ENCODE data around the gene GBGT1.

Gene GBGT1

DNA sequence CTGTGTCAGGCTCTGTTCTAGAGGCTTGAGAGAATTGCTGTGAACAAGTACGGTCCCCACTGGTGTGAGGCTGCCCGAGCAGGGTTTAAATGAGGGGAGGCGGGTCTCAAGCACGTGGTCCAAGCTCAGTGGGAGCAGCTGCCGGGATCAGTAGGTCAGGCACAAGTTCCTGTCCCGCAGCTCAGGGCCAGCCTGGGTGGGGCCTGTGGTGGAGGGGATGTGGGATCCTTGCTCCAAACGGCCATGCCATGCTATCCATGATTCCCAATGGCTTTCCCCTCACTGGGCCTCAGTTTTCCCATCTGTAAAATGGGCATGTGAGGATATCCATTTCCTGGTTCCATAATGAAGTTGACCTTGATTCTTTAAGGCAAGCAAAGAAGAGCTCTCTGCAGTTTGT is 28.3 kb upstream of the GBGT1 start:
- no peak overlapping the region for H4K91ac ChIP-seq (ENCODE audit: low read depth, low read length)
- no peak for DNase-seq
- no peak overlapping the region for H3K23ac ChIP-seq (ENCODE audit: low read length)
- H2BK120ac ChIP-seq (ENCODE audit: insufficient read depth, low read length, poor library complexity), result no peak overlapping the region
- no peak overlapping the region for H2BK5ac ChIP-seq (ENCODE audit: low read depth, low read length, poor library complexity)
- WGBS (ENCODE audit: extremely low coverage, insufficient coverage, insufficient read length), result no CpG with 5 or more reads among the region's 7 CpGs
- H4K12ac ChIP-seq (ENCODE audit: low read depth, low read length), result no peak overlapping the region
- H3K79me2 ChIP-seq (ENCODE audit: control insufficient read depth, insufficient read depth, low read length, poor library complexity), result no peaks in the 10 kb centered on the region
- no peak overlapping the region for H3K18ac ChIP-seq (ENCODE audit: low read length)
- H3K79me1 ChIP-seq (ENCODE audit: low read length), result no peaks in the 10 kb centered on the region
- H4K8ac ChIP-seq (ENCODE audit: low read depth, low read length), result no peak overlapping the region
- no peak overlapping the region for H2BK12ac ChIP-seq (ENCODE audit: low read length)
- H3K14ac ChIP-seq (ENCODE audit: low read length), result no peak overlapping the region
- H2AFZ ChIP-seq (ENCODE audit: insufficient read depth, low read length, poor library complexity), result no peak overlapping the region
- no peak overlapping the region for H2AK5ac ChIP-seq (ENCODE audit: low read length)
- H3K4me3 ChIP-seq (ENCODE audit: low read depth, low read length), result no peak overlapping the region
- H3K9me3 ChIP-seq (ENCODE audit: insufficient read depth, low read depth, low read length), result peaks cover 5% of the 10 kb centered on the region
- H3K9ac ChIP-seq (ENCODE audit: low read length), result no peak overlapping the region
- no peaks in the 10 kb centered on the region for H3K36me3 ChIP-seq (ENCODE audit: control insufficient read depth in 1 of 2, insufficient read depth in 2 of 2, low read length in 2 of 2)
- no peak overlapping the region for H3K4ac ChIP-seq (ENCODE audit: low read depth, low read length)
- H3K27me3 ChIP-seq (ENCODE audit: insufficient read depth, low read length), result no peaks in the 10 kb centered on the region
- H3K4me1 ChIP-seq (ENCODE audit: control insufficient read depth in 1 of 2, insufficient read depth in 2 of 2, low read length in 2 of 2), result no peaks in the 10 kb centered on the region
- H3K4me2 ChIP-seq (ENCODE audit: low read length), result no peak overlapping the region
- H3K27ac ChIP-seq (ENCODE audit: low read depth, low read length), result no peak overlapping the region

DNA sequence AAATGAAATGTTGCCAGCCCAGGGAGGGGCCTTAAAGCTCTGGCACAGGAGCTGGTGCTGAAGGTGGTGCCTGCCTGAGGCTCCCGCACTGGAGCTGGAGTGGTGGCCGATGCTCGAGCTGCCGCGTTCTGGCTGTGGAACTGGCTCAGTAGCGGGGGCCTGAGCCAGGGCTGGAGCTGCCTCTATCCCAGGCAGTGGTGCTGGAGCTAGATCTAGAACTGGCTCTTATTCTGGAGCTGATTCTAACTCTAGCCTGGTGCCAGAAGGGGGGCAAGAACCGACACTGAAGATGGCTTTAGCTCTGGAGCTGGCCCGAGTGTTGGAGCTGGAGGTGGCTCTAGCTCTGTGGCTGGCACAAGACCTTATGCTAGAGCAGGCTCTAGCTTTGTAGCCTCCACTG is 26.1 kb upstream of the GBGT1 start:
- H4K8ac ChIP-seq (ENCODE audit: low read depth, low read length), result no peak overlapping the region
- H4K12ac ChIP-seq (ENCODE audit: low read depth, low read length), result no peak overlapping the region
- no peak overlapping the region for H3K4me2 ChIP-seq (ENCODE audit: low read length)
- no peak overlapping the region for H3K4ac ChIP-seq (ENCODE audit: low read depth, low read length)
- no peaks in the 10 kb centered on the region for H3K36me3 ChIP-seq (ENCODE audit: control insufficient read depth in 1 of 2, insufficient read depth in 2 of 2, low read length in 2 of 2)
- H3K79me1 ChIP-seq (ENCODE audit: low read length), result no peaks in the 10 kb centered on the region
- no peak overlapping the region for H2BK120ac ChIP-seq (ENCODE audit: insufficient read depth, low read length, poor library complexity)
- no peak for DNase-seq
- no peaks in the 10 kb centered on the region for H3K79me2 ChIP-seq (ENCODE audit: control insufficient read depth, insufficient read depth, low read length, poor library complexity)
- WGBS (ENCODE audit: extremely low coverage, insufficient coverage, insufficient read length), result no CpG with 5 or more reads among the region's 8 CpGs
- H3K14ac ChIP-seq (ENCODE audit: low read length), result no peak overlapping the region
- no peaks in the 10 kb centered on the region for H3K4me1 ChIP-seq (ENCODE audit: control insufficient read depth in 1 of 2, insufficient read depth in 2 of 2, low read length in 2 of 2)
- H3K27ac ChIP-seq (ENCODE audit: low read depth, low read length), result no peak overlapping the region
- no peak overlapping the region for H2AFZ ChIP-seq (ENCODE audit: insufficient read depth, low read length, poor library complexity)
- no peak overlapping the region for H2BK12ac ChIP-seq (ENCODE audit: low read length)
- no peaks in the 10 kb centered on the region for H3K27me3 ChIP-seq (ENCODE audit: insufficient read depth, low read length)
- no peak overlapping the region for H3K23ac ChIP-seq (ENCODE audit: low read length)
- H3K18ac ChIP-seq (ENCODE audit: low read length), result no peak overlapping the region
- no peak overlapping the region for H4K91ac ChIP-seq (ENCODE audit: low read depth, low read length)
- peaks cover 5% of the 10 kb centered on the region for H3K9me3 ChIP-seq (ENCODE audit: insufficient read depth, low read depth, low read length)
- H2AK5ac ChIP-seq (ENCODE audit: low read length), result no peak overlapping the region
- no peak overlapping the region for H3K4me3 ChIP-seq (ENCODE audit: low read depth, low read length)
- no peak overlapping the region for H2BK5ac ChIP-seq (ENCODE audit: low read depth, low read length, poor library complexity)
- H3K9ac ChIP-seq (ENCODE audit: low read length), result no peak overlapping the region

DNA sequence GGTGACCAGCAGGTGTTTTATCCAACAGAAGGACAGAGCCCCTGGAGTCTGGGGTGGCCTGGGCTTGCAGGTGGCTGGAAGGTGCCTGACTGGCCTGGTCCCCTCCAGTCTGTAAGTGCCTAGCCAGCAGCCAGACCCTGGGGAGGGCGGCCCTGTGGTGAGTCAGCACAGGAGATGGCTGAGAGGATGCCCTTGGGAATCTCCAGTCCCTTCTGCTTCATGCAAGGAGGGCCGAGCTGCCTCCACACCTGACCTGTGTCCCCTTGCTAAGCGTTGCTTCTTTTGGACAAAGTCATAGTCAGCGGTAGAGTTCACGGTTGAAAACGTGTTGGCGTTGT is 25.1 kb upstream of the GBGT1 start:
- Histone ChIP-seq H3K79me2 (ENCODE audit: control insufficient read depth, insufficient read depth, low read length, poor library complexity) (no peaks in the 10 kb centered on the region), H3K27me3 (ENCODE audit: insufficient read depth, low read length) (no peaks in the 10 kb centered on the region), H2BK5ac (ENCODE audit: low read depth, low read length, poor library complexity) (no peak overlapping the region), H2AFZ (ENCODE audit: insufficient read depth, low read length, poor library complexity) (no peak overlapping the region), H3K36me3 (ENCODE audit: control insufficient read depth in 1 of 2, insufficient read depth in 2 of 2, low read length in 2 of 2) (no peaks in the 10 kb centered on the region), H3K9ac (ENCODE audit: low read length) (no peak overlapping the region), H2BK120ac (ENCODE audit: insufficient read depth, low read length, poor library complexity) (no peak overlapping the region), H3K14ac (ENCODE audit: low read length) (no peak overlapping the region), H4K12ac (ENCODE audit: low read depth, low read length) (no peak overlapping the region), H2BK12ac (ENCODE audit: low read length) (no peak overlapping the region), H4K91ac (ENCODE audit: low read depth, low read length) (no peak overlapping the region), H3K4me1 (ENCODE audit: control insufficient read depth in 1 of 2, insufficient read depth in 2 of 2, low read length in 2 of 2) (no peaks in the 10 kb centered on the region), H3K23ac (ENCODE audit: low read length) (no peak overlapping the region), H3K9me3 (ENCODE audit: insufficient read depth, low read depth, low read length) (peaks cover 5% of the 10 kb centered on the region), H4K8ac (ENCODE audit: low read depth, low read length) (no peak overlapping the region), H3K18ac (ENCODE audit: low read length) (no peak overlapping the region), H3K27ac (ENCODE audit: low read depth, low read length) (no peak overlapping the region), H3K4me3 (ENCODE audit: low read depth, low read length) (no peak overlapping the region), H3K79me1 (ENCODE audit: low read length) (no peaks in the 10 kb centered on the region), H3K4ac (ENCODE audit: low read depth, low read length) (no peak overlapping the region), H3K4me2 (ENCODE audit: low read length) (no peak overlapping the region), H2AK5ac (ENCODE audit: low read length) (no peak overlapping the region)
- no peak for DNase-seq
- no CpG with 5 or more reads among the region's 7 CpGs for WGBS (ENCODE audit: extremely low coverage, insufficient coverage, insufficient read length)

DNA sequence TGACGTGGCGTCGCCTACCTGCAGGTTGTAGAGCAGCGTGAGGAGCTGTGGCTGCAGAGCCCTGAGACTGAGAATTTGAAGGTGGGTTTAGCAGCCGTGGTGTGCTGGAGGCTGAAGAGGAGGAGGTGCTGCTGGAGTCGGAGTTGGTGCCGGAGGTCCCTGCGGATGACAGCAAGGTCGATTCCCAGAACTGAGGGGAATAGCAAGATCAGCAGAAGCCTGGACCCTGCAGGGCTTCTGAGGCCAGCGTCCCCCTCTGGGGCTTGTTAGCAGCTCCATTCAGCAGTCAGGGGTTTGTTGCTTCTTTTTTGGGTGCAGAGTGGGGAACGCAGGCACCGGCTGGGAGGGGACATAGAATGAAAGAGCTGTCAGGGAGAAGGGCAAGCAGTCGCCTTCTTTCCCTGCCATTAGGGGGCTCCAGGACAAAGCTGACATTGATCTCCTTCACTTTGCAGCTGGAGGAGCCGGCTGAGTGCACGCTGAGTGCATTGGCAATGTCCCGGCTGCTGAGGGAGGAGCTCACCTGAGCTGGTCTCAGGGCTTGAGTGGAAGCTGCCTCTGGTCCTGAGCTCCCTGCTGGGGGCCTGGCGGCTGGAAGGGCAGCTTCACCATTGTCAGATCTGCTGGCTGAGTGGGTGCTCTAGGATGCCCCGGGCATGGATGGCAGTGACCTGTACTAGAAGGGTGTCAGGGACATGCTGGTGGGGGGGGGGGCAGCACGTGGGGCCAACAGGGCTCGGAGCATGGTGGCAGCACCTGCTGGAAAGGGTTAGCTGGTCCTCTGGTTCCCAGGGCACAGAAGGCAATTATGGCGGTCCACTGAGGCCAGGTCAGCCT is 24.5 kb upstream of the GBGT1 start:
- Histone ChIP-seq H2BK12ac (ENCODE audit: low read length) (no peak overlapping the region), H3K9me3 (ENCODE audit: insufficient read depth, low read depth, low read length) (peaks cover 5% of the 10 kb centered on the region), H4K12ac (ENCODE audit: low read depth, low read length) (no peak overlapping the region), H3K9ac (ENCODE audit: low read length) (no peak overlapping the region), H3K4me2 (ENCODE audit: low read length) (no peak overlapping the region), H3K14ac (ENCODE audit: low read length) (no peak overlapping the region), H2AK5ac (ENCODE audit: low read length) (no peak overlapping the region), H3K27me3 (ENCODE audit: insufficient read depth, low read length) (no peaks in the 10 kb centered on the region), H2BK120ac (ENCODE audit: insufficient read depth, low read length, poor library complexity) (no peak overlapping the region), H2BK5ac (ENCODE audit: low read depth, low read length, poor library complexity) (no peak overlapping the region), H3K4me3 (ENCODE audit: low read depth, low read length) (no peak overlapping the region), H3K36me3 (ENCODE audit: control insufficient read depth in 1 of 2, insufficient read depth in 2 of 2, low read length in 2 of 2) (no peaks in the 10 kb centered on the region), H3K23ac (ENCODE audit: low read length) (no peak overlapping the region), H3K27ac (ENCODE audit: low read depth, low read length) (no peak overlapping the region), H3K18ac (ENCODE audit: low read length) (no peak overlapping the region), H4K8ac (ENCODE audit: low read depth, low read length) (no peak overlapping the region), H2AFZ (ENCODE audit: insufficient read depth, low read length, poor library complexity) (no peak overlapping the region), H3K4me1 (ENCODE audit: control insufficient read depth in 1 of 2, insufficient read depth in 2 of 2, low read length in 2 of 2) (no peaks in the 10 kb centered on the region), H3K79me2 (ENCODE audit: control insufficient read depth, insufficient read depth, low read length, poor library complexity) (no peaks in the 10 kb centered on the region), H3K4ac (ENCODE audit: low read depth, low read length) (no peak overlapping the region), H4K91ac (ENCODE audit: low read depth, low read length) (no peak overlapping the region), H3K79me1 (ENCODE audit: low read length) (no peaks in the 10 kb centered on the region)
- WGBS (ENCODE audit: extremely low coverage, insufficient coverage, insufficient read length), result no CpG with 5 or more reads among the region's 21 CpGs
- DNase-seq, result no peak

All from trophoblast cell (in vitro differentiated cells and primary cell).